ENCODE measurements around the gene ARHGAP35.

- TF ChIP-seq POLR2A (IDR thresholded peaks at IDR 0.05; ENCODE audit: low read depth, low read length): no peak
- no peak for TF ChIP-seq EZH2 (IDR thresholded peaks at IDR 0.05; ENCODE audit: borderline replicate concordance, low read depth, low read length, severe bottlenecking)
- no peak for TF ChIP-seq CTCF (IDR thresholded peaks at IDR 0.05; ENCODE audit: extremely low read depth in 1 of 2, insufficient read depth in 1 of 2, low read depth in 1 of 2, low read length in 2 of 2)
- TF ChIP-seq POLR2AphosphoS5 (IDR thresholded peaks at IDR 0.05; ENCODE audit: insufficient read depth, low read depth, low read length): no peak
- TF ChIP-seq JUN (IDR thresholded peaks at IDR 0.05; ENCODE audit: borderline replicate concordance, insufficient read depth, insufficient read length, low read depth): peak; percentile 29
- peak; percentile 75 for TF ChIP-seq FOS (IDR thresholded peaks at IDR 0.05; ENCODE audit: borderline replicate concordance, insufficient read depth, low read length)
Measured at GRCh38 chr19:46878613-46879375, 18.0 kb downstream of the ARHGAP35 start.
